Esophagus muscularis mucosa (tissue), 3 donors: Measurements from ENCODE around the gene KCNS1.

Experiments
- POLR2AphosphoS5 ChIP-seq, 2 donors: sonication (generic); formaldehyde crosslinking; IDR thresholded peaks; one replicate each; pipeline ENCODE4 v1.6.1; 2017; ENCODE audit warnings: antibody characterized with exemption in 2 of 2
- TF ChIP-seq, protein P1 (sequence below), 3 experiments: fragments of 200-600 bp in 2 of 3; fragments of 450-650 bp in 1 of 3; sonication (generic) in 2 of 3; IDR thresholded peaks; one replicate each; pipeline ENCODE4 v1.5.1; 2017 to 2019; ENCODE audit warnings: antibody characterized with exemption in 3 of 3, mild to moderate bottlenecking in 2 of 3, moderate library complexity in 1 of 3

DNA sequence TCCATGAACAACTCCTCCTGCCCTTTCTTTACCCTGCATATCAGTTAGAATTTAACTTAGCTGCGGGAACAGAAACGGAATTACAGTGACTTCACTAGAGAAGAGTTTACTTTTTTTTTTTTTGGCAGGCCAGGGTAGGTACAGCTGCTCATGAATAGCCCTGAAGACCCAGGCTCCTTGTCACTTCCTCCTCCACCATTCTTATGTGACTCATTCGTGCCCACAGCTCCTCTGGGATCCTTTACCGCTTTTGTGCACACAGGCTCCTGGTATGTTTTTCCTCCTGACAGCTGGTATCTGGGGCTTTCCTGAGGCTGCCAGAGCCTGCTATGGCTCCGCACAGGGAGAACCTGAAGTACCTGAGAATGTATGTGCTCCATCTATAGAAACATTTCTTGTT, 3.9 kb upstream of the KCNS1 start:
- no peak for TF ChIP-seq POLR2AphosphoS5 (IDR thresholded peaks at IDR 0.05)
- TF ChIP-seq, protein P1, sequence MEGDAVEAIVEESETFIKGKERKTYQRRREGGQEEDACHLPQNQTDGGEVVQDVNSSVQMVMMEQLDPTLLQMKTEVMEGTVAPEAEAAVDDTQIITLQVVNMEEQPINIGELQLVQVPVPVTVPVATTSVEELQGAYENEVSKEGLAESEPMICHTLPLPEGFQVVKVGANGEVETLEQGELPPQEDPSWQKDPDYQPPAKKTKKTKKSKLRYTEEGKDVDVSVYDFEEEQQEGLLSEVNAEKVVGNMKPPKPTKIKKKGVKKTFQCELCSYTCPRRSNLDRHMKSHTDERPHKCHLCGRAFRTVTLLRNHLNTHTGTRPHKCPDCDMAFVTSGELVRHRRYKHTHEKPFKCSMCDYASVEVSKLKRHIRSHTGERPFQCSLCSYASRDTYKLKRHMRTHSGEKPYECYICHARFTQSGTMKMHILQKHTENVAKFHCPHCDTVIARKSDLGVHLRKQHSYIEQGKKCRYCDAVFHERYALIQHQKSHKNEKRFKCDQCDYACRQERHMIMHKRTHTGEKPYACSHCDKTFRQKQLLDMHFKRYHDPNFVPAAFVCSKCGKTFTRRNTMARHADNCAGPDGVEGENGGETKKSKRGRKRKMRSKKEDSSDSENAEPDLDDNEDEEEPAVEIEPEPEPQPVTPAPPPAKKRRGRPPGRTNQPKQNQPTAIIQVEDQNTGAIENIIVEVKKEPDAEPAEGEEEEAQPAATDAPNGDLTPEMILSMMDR (IDR thresholded peaks at IDR 0.05) = no peak
